ENCODE results near the gene PTPRR. TPM values are rescaled to one million over a fixed set of nuclear protein-coding genes. Genes with fewer than 3 reads are reported as not detected.

PTPRR gene
- total and polyA plus RNA-seq, 2 of the 13 experiments (the other 11 are each of a cell fraction or from before 2014, with no cell fraction given): not detected

DNA sequence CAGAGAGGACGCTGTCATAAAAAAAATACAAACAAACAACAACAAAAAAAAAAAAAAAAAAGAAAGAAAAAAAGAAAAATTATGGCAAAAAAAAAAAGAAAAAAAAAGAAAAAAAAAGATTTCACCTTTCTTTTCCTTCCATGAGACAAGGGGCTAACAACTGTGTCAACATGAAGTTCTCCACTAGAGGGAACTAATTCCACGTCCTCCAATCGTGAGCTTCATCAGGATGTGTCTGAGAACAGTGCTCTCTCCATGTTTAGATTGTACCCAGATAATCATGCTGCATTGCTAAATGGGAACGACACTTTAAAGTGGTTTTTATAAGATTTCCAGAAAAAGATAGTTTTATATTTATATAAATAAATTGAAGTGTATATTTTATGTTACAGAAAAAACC is 187.2 kb downstream of the PTPRR start:
- peak; percentile 80 for ATAC-seq
- no peak overlapping the region for H3K27ac ChIP-seq (ENCODE audit: extremely low read length, insufficient read depth, low read length)
- H3K27me3 ChIP-seq (ENCODE audit: control insufficient read depth in 1 of 2, insufficient read depth in 2 of 2, low read length in 2 of 2): no peaks in the 10 kb centered on the region
- no peaks in the 10 kb centered on the region for H4K20me1 ChIP-seq (ENCODE audit: insufficient read depth, low read length)
- ChIA-PET CTCF (ENCODE audit: low intra/inter-chr PET ratio, low total read pairs) (interaction anchor here (1.5 to 2.3 kb wide), 2 partner anchors 116 to 659 kb away, joined by 6 to 10 read pairs; no protein-coding TSS in a partner anchor), POLR2A (no interaction called here)
- peak; percentile 63 for DNase-seq (ENCODE audit: low spot score)
- H3K36me3 ChIP-seq (replicated peaks in 1 of 2; ENCODE audit: control insufficient read depth in 1 of 2, insufficient read depth in 2 of 2, low read length in 2 of 2): no peaks in the 10 kb centered on the region
- no peak overlapping the region for H3K4me3 ChIP-seq (replicated peaks in 1 of 3; ENCODE audit: insufficient read depth in 1 of 3, low read depth in 2 of 3, low read length in 3 of 3)
- intact Hi-C loops (cut with micrococcal nuclease; ENCODE audit: unreplicated experiment) (loop anchor here (1.0 to 2.0 kb wide), 4 partner anchors 116 to 659 kb away; no protein-coding TSS in a partner anchor), in situ Hi-C loops (cut with HindIII; ENCODE audit: extremely low pct_ligation_motif_present, low pct_unique_long_range_greater_than_20kb) (loop anchor here (5.0 to 25.0 kb wide), 2 partner anchors 114 to 279 kb away; no protein-coding TSS in a partner anchor)
- WGBS (ENCODE audit: low lambda C conversion rate): under 1% methylated on average over 4 of the region's 4 CpGs
- H3K9ac ChIP-seq (ENCODE audit: insufficient read depth, low read depth, low read length): no peak overlapping the region
- H3K9me3 ChIP-seq (ENCODE audit: low read length): no peaks in the 10 kb centered on the region
- H3K4me2 ChIP-seq (ENCODE audit: low read depth, low read length): no peak overlapping the region
- H3K79me2 ChIP-seq (ENCODE audit: insufficient read depth, low read length): no peaks in the 10 kb centered on the region
- H3K4me1 ChIP-seq (ENCODE audit: insufficient read depth, low read length): no peaks in the 10 kb centered on the region
- H2AFZ ChIP-seq (ENCODE audit: low read length): no peak overlapping the region
- peak; percentile 77 for FAIRE-seq
- BruUV-seq (replicated peaks): no TSS peak
- no peak for TF ChIP-seq XRCC5 (optimal IDR thresholded peaks at IDR 0.05; ENCODE audit: low read length)
- TF ChIP-seq RAD21 (CRISPR knock-in tag; IDR thresholded peaks at IDR 0.05): 0 out of 2 replicates have a peak, but pooled peaks have one; percentile 18
- TF ChIP-seq REXO4 (CRISPR knock-in tag; IDR thresholded peaks at IDR 0.05; ENCODE audit: borderline replicate concordance): no peak
- TF ChIP-seq, protein P1, sequence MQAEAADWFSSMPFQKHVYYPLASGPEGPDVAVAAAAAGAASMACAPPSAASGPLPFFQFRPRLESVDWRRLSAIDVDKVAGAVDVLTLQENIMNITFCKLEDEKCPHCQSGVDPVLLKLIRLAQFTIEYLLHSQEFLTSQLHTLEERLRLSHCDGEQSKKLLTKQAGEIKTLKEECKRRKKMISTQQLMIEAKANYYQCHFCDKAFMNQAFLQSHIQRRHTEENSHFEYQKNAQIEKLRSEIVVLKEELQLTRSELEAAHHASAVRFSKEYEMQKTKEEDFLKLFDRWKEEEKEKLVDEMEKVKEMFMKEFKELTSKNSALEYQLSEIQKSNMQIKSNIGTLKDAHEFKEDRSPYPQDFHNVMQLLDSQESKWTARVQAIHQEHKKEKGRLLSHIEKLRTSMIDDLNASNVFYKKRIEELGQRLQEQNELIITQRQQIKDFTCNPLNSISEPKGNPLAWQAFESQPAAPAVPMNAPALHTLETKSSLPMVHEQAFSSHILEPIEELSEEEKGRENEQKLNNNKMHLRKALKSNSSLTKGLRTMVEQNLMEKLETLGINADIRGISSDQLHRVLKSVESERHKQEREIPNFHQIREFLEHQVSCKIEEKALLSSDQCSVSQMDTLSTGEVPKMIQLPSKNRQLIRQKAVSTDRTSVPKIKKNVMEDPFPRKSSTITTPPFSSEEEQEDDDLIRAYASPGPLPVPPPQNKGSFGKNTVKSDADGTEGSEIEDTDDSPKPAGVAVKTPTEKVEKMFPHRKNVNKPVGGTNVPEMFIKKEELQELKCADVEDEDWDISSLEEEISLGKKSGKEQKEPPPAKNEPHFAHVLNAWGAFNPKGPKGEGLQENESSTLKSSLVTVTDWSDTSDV (CRISPR knock-in tag; IDR thresholded peaks at IDR 0.05): no peak
- TF ChIP-seq GPN1 (CRISPR knock-in tag; IDR thresholded peaks at IDR 0.05; ENCODE audit: borderline replicate concordance): no peak
- no peak for TF ChIP-seq NFIC (IDR thresholded peaks at IDR 0.05; ENCODE audit: low read length)
- no peak for TF ChIP-seq PLRG1 (conservative IDR thresholded peaks at IDR 0.05)
- TF ChIP-seq, protein P2, sequence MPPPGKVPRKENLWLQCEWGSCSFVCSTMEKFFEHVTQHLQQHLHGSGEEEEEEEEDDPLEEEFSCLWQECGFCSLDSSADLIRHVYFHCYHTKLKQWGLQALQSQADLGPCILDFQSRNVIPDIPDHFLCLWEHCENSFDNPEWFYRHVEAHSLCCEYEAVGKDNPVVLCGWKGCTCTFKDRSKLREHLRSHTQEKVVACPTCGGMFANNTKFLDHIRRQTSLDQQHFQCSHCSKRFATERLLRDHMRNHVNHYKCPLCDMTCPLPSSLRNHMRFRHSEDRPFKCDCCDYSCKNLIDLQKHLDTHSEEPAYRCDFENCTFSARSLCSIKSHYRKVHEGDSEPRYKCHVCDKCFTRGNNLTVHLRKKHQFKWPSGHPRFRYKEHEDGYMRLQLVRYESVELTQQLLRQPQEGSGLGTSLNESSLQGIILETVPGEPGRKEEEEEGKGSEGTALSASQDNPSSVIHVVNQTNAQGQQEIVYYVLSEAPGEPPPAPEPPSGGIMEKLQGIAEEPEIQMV (CRISPR knock-in tag; IDR thresholded peaks at IDR 0.05; ENCODE audit: low read depth): no peak
- TF ChIP-seq ZNF225 (CRISPR knock-in tag; IDR thresholded peaks at IDR 0.05): no peak
- no peak for TF ChIP-seq HNRNPUL1 (IDR thresholded peaks at IDR 0.05; ENCODE audit: low read depth, low read length)
- TF ChIP-seq, protein P3, sequence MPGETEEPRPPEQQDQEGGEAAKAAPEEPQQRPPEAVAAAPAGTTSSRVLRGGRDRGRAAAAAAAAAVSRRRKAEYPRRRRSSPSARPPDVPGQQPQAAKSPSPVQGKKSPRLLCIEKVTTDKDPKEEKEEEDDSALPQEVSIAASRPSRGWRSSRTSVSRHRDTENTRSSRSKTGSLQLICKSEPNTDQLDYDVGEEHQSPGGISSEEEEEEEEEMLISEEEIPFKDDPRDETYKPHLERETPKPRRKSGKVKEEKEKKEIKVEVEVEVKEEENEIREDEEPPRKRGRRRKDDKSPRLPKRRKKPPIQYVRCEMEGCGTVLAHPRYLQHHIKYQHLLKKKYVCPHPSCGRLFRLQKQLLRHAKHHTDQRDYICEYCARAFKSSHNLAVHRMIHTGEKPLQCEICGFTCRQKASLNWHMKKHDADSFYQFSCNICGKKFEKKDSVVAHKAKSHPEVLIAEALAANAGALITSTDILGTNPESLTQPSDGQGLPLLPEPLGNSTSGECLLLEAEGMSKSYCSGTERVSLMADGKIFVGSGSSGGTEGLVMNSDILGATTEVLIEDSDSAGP (CRISPR knock-in tag; IDR thresholded peaks at IDR 0.05; ENCODE audit: borderline replicate concordance): no peak
- peak; percentile 65 for TF ChIP-seq SMC3 (IDR thresholded peaks at IDR 0.05; ENCODE audit: low read length)
- TF ChIP-seq ZNF674 (CRISPR knock-in tag; IDR thresholded peaks at IDR 0.05; ENCODE audit: low read depth): no peak
- TF ChIP-seq ZFP37 (CRISPR knock-in tag; IDR thresholded peaks at IDR 0.05; ENCODE audit: borderline replicate concordance): no peak
- TF ChIP-seq, protein P4, sequence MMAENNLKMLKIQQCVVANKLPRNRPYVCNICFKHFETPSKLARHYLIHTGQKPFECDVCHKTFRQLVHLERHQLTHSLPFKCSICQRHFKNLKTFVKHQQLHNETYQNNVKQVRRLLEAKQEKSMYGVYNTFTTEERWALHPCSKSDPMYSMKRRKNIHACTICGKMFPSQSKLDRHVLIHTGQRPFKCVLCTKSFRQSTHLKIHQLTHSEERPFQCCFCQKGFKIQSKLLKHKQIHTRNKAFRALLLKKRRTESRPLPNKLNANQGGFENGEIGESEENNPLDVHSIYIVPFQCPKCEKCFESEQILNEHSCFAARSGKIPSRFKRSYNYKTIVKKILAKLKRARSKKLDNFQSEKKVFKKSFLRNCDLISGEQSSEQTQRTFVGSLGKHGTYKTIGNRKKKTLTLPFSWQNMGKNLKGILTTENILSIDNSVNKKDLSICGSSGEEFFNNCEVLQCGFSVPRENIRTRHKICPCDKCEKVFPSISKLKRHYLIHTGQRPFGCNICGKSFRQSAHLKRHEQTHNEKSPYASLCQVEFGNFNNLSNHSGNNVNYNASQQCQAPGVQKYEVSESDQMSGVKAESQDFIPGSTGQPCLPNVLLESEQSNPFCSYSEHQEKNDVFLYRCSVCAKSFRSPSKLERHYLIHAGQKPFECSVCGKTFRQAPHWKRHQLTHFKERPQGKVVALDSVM (CRISPR knock-in tag; IDR thresholded peaks at IDR 0.05): no peak
- TF ChIP-seq ZNF782 (CRISPR knock-in tag; IDR thresholded peaks at IDR 0.05; ENCODE audit: borderline replicate concordance): no peak
- no peak for TF ChIP-seq TMF1 (CRISPR knock-in tag; IDR thresholded peaks at IDR 0.05; ENCODE audit: low read depth)
- TF ChIP-seq MYC (CRISPR knock-in tag; IDR thresholded peaks at IDR 0.05; ENCODE audit: borderline replicate concordance): no peak

All from HepG2 (cell line).